ENCODE results near the gene OPRL1.
A peak's percentile ranks its signal among the peaks of the same experiment; 100 is the strongest.

OPRL1 gene

GRCh38 chr20:64072498-64073063 is 7.3 kb upstream of the OPRL1 start:
- DNase-seq (ENCODE audit: low spot score): no peak

- DNase-seq (ENCODE audit: low spot score): no peak
Measured at GRCh38 chr20:64073476-64074183, 6.3 kb upstream of the OPRL1 start.

GRCh38 chr20:64074184-64074789 is 5.6 kb upstream of the OPRL1 start:
- no peak for DNase-seq (ENCODE audit: low spot score)

- no peak for DNase-seq (ENCODE audit: low spot score)
Measured at GRCh38 chr20:64074963-64075362, 4.9 kb upstream of the OPRL1 start.

GRCh38 chr20:64075556-64075955 is 4.3 kb upstream of the OPRL1 start:
- no peak for DNase-seq (ENCODE audit: low spot score)

- DNase-seq (ENCODE audit: low spot score): no peak
Measured at GRCh38 chr20:64076061-64076997, 3.6 kb upstream of the OPRL1 start.

- DNase-seq (ENCODE audit: low spot score): no peak
Measured at GRCh38 chr20:64077094-64077493, 2.8 kb upstream of the OPRL1 start.

GRCh38 chr20:64077541-64077875 is 2.4 kb upstream of the OPRL1 start:
- DNase-seq (ENCODE audit: low spot score): no peak

GRCh38 chr20:64077876-64078551 is 1.9 kb upstream of the OPRL1 start:
- DNase-seq (ENCODE audit: low spot score): no peak

GRCh38 chr20:64078934-64079272 is 979 bp upstream of the OPRL1 start:
- no peak for DNase-seq (ENCODE audit: low spot score)

GRCh38 chr20:64079273-64080012 is 439 bp upstream of the OPRL1 start, which contains the start of gene RGS19:
TSS of gene RGS19 (minus strand) at chr20:64079518. CDS start at chr20:64076886, 2,632 bp downstream.
- DNase-seq (ENCODE audit: low spot score): peak; percentile 87

GRCh38 chr20:64080813-64081623 is 1.1 kb downstream of the OPRL1 start:
- no peak for DNase-seq (ENCODE audit: low spot score)

GRCh38 chr20:64081624-64081964 is 1.7 kb downstream of the OPRL1 start:
- DNase-seq (ENCODE audit: low spot score): no peak

GRCh38 chr20:64082126-64082731 is 2.3 kb downstream of the OPRL1 start:
- DNase-seq (ENCODE audit: low spot score): no peak

GRCh38 chr20:64082820-64083377 is 3.0 kb downstream of the OPRL1 start:
- DNase-seq (ENCODE audit: low spot score): no peak

- peak; percentile 96 for DNase-seq (ENCODE audit: low spot score)
Measured at GRCh38 chr20:64083378-64083803, 3.5 kb downstream of the OPRL1 start.

GRCh38 chr20:64083804-64084684 is 4.2 kb downstream of the OPRL1 start, which contains the start of gene LKAAEAR1:
TSS of gene LKAAEAR1 (minus strand) at chr20:64084398. CDS start at chr20:64084219, 179 bp downstream.
- DNase-seq (ENCODE audit: low spot score): no peak

GRCh38 chr20:64084685-64085152 is 4.8 kb downstream of the OPRL1 start:
- DNase-seq (ENCODE audit: low spot score): no peak

All from HuH-7 (cell line).